GM13977 (cell line): ENCODE results near the gene PAPPA.

Source experiments
- DNase-seq: peaks from one replicate; pipeline ENCODE4 v3.0.0; 2012; ENCODE audit warnings: low spot score
- CTCF ChIP-seq: IDR thresholded peaks from 2 replicates; pipeline ENCODE4 v1.5.1; 2012; ENCODE audit warnings: mild to moderate bottlenecking, control low read depth; ENCODE audit not compliant: insufficient read depth; ENCODE audit errors: extremely low read depth, missing control alignments
- in situ Hi-C: fragments of 300-500 bp; cut with MboI; formaldehyde crosslinking; loops from one replicate; pipeline ENCODE4 v1.12.0; 2022; ENCODE audit warnings: low sequenced_read_pairs, low pct_unique_long_range_greater_than_20kb, mixed read lengths, inconsistent platforms; ENCODE audit not compliant: unreplicated experiment

PAPPA gene

GRCh38 chr9:116337015-116337414 lies 183.4 kb downstream of the PAPPA start:
- no peak for DNase-seq
- TF ChIP-seq CTCF = no peak
- in situ Hi-C loops = no loop called here

- TF ChIP-seq CTCF = no peak
- DNase-seq = no peak
- in situ Hi-C loops = no loop called here
These were observed 186.7 kb downstream of the PAPPA start for GRCh38 chr9:116340270-116340669.

DNA sequence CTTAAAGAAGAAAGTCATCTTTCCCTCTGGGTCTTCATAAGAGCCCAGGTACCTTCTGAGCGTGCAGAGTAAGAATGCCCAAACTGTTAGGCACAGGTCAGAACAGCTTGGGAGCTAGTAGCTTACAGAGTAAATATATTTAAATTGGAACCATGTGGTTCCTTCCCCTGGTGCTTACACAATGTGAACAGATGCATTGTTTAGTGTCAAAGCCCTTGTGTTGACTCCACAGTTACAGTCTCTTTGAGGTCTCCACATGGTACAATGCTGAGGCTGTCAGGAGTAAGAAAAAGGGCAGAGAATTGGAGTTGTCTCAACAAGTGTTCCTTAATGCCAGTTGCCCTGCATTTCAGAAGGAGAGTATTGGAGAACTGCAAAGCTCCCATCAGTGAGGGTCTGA lies 188.5 kb downstream of the PAPPA start:
- no peak for TF ChIP-seq CTCF
- in situ Hi-C loops = no loop called here

GRCh38 chr9:116342941-116343340 lies 189.3 kb downstream of the PAPPA start:
- DNase-seq = no peak
- TF ChIP-seq CTCF = no peak
- in situ Hi-C loops = no loop called here

More for the DNA sequence above, 188.5 kb downstream of the PAPPA start:
- no peak for DNase-seq

GRCh38 chr9:116344416-116344815 lies 190.8 kb downstream of the PAPPA start:
- no peak for TF ChIP-seq CTCF
- no peak for DNase-seq
- in situ Hi-C loops = no loop called here

DNA sequence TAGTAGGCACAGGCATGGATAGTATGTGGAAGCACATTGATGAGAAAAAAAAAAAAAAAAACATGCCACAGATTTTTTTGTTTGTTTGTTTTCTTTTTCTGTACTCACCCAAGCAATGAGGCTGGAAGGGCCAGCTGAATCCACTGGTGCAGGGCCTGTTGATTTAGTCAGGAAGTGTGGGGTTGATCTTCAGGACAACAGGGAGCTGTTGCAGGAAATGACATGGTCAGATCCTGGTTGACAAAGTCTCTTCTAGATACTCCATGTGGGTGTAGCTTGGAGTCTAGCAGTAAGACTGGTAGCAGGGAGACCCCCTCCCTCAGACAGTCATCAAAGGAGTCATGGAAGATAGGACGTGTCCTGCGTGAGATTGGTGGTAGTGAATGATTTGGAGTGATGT lies 191.8 kb downstream of the PAPPA start:
- in situ Hi-C loops = no loop called here
- no peak for DNase-seq
- no peak for TF ChIP-seq CTCF

DNA sequence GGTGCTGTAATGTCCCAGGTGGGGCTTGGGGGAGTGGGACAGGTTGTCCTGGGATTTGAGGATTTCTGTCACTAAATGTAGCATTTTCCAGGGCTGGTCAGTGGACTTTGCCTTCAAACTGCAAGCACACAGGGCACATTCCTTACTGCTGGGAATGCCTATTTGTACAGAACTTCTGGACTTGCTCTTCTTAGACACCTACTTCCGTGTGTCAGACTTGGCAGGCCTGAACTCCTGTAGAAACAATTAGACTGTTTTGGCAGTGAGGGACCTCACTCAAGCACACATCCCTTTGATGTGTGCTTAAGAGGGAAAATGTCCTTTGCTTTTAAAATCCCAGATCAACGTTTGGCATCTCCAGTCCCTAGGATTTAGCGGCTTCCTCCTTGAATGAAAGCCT lies 192.2 kb downstream of the PAPPA start:
- no peak for TF ChIP-seq CTCF
- DNase-seq = no peak
- in situ Hi-C loops = no loop called here
